Neural cell (in vitro differentiated cells): Measurements from ENCODE around the gene DPM2.

ENCODE experiments used
- EP300 ChIP-seq: fragments of 450-650 bp; conservative IDR thresholded peaks from 2 replicates; pipeline ENCODE4 v1.6.1; 2014; ENCODE audit warnings: antibody characterized with exemption, mild to moderate bottlenecking, moderate library complexity; ENCODE audit not compliant: poor library complexity, severe bottlenecking
- EZH2 ChIP-seq: fragments of 200-600, 300-800 bp; shearing (Covaris generic), sonication (generic); IDR thresholded peaks from 2 replicates; pipeline ENCODE4 v1.6.1; 2014; ENCODE audit warnings: antibody characterized with exemption, low read length, borderline replicate concordance, mild to moderate bottlenecking; ENCODE audit not compliant: insufficient read depth, poor library complexity, severe bottlenecking
- POLR2AphosphoS5 ChIP-seq: IDR thresholded peaks from 2 replicates; pipeline ENCODE4 v1.6.1; 2012
- RAD21 ChIP-seq: fragments of 450-650 bp; conservative IDR thresholded peaks from 2 replicates; pipeline ENCODE4 v1.6.1; 2014; ENCODE audit warnings: antibody characterized with exemption, mild to moderate bottlenecking, moderate library complexity
- TAF1 ChIP-seq: IDR thresholded peaks from 2 replicates; pipeline ENCODE4 v1.6.1; 2012; ENCODE audit warnings: low read depth
- TF ChIP-seq, protein P1 (sequence below): IDR thresholded peaks from 2 replicates; pipeline ENCODE4 v1.6.1; 2012; ENCODE audit warnings: borderline replicate concordance
- TF ChIP-seq, protein P2 (sequence below): fragments of 450-650 bp; IDR thresholded peaks from 2 replicates; pipeline ENCODE4 v1.5.1; 2014; ENCODE audit warnings: antibody characterized with exemption, mild to moderate bottlenecking, moderate library complexity; ENCODE audit not compliant: poor library complexity, severe bottlenecking

DNA sequence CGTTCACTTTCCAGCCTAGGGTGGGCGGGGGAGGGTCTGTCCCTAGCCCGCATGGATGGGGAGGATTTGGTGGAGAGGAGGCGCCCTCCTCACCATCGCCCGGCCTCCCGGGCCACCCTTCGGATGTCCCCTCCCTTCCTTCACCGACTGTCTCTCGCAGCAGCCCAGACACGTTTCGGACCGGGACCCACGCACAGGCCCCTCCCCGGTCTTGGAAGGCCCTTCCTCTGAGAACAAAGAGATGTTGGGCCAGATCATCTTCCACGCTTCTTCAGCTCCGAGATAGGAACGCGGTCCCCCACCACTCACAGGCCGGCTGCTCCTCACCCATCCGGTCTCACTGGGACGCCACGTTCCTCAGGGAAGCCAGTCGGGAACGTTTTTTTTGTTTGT lies 640 bp upstream of the DPM2 start:
- TF ChIP-seq EP300: no peak
- TF ChIP-seq EZH2: no peak
- TF ChIP-seq, protein P1, sequence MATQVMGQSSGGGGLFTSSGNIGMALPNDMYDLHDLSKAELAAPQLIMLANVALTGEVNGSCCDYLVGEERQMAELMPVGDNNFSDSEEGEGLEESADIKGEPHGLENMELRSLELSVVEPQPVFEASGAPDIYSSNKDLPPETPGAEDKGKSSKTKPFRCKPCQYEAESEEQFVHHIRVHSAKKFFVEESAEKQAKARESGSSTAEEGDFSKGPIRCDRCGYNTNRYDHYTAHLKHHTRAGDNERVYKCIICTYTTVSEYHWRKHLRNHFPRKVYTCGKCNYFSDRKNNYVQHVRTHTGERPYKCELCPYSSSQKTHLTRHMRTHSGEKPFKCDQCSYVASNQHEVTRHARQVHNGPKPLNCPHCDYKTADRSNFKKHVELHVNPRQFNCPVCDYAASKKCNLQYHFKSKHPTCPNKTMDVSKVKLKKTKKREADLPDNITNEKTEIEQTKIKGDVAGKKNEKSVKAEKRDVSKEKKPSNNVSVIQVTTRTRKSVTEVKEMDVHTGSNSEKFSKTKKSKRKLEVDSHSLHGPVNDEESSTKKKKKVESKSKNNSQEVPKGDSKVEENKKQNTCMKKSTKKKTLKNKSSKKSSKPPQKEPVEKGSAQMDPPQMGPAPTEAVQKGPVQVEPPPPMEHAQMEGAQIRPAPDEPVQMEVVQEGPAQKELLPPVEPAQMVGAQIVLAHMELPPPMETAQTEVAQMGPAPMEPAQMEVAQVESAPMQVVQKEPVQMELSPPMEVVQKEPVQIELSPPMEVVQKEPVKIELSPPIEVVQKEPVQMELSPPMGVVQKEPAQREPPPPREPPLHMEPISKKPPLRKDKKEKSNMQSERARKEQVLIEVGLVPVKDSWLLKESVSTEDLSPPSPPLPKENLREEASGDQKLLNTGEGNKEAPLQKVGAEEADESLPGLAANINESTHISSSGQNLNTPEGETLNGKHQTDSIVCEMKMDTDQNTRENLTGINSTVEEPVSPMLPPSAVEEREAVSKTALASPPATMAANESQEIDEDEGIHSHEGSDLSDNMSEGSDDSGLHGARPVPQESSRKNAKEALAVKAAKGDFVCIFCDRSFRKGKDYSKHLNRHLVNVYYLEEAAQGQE: no peak
- TF ChIP-seq, protein P2, sequence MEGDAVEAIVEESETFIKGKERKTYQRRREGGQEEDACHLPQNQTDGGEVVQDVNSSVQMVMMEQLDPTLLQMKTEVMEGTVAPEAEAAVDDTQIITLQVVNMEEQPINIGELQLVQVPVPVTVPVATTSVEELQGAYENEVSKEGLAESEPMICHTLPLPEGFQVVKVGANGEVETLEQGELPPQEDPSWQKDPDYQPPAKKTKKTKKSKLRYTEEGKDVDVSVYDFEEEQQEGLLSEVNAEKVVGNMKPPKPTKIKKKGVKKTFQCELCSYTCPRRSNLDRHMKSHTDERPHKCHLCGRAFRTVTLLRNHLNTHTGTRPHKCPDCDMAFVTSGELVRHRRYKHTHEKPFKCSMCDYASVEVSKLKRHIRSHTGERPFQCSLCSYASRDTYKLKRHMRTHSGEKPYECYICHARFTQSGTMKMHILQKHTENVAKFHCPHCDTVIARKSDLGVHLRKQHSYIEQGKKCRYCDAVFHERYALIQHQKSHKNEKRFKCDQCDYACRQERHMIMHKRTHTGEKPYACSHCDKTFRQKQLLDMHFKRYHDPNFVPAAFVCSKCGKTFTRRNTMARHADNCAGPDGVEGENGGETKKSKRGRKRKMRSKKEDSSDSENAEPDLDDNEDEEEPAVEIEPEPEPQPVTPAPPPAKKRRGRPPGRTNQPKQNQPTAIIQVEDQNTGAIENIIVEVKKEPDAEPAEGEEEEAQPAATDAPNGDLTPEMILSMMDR: no peak
- no peak for TF ChIP-seq POLR2AphosphoS5
- no peak for TF ChIP-seq RAD21
- TF ChIP-seq TAF1: no peak
